NCI-H2081 (cell line): Measurements from ENCODE around the gene CPHXL2.

Experiments
- DNase-seq, 2 experiments: peaks; one replicate each; lab custom pipeline; 2025; lab: John Stamatoyannopoulos, UW

The CPHXL2 gene

GRCh38 chr16:75640598-75640997 is 36.2 kb downstream of the CPHXL2 start:
- DNase-seq: no peak

GRCh38 chr16:75635036-75635435 is 41.8 kb downstream of the CPHXL2 start:
- no peak for DNase-seq

DNA sequence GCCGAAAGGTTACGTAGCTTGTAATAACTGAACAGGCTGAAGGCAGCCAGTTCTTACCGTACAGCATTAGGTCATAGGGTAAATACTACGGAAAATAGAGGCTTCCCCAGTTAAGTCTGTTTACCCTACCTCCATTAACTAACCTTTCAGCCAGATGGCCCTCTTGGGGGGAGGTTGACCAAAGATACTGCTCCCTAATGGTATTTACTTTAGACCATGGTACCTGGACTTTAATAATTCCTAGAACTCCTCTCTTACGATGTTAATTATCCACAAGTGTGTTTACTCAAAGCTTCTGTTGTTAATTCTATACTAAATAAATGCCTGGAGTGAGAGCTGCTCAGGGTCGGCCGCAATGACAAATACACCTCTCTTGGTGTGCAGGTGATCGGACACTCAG is 44.0 kb downstream of the CPHXL2 start:
- DNase-seq: peak in 1 of 2 experiments; percentile 25

DNA sequence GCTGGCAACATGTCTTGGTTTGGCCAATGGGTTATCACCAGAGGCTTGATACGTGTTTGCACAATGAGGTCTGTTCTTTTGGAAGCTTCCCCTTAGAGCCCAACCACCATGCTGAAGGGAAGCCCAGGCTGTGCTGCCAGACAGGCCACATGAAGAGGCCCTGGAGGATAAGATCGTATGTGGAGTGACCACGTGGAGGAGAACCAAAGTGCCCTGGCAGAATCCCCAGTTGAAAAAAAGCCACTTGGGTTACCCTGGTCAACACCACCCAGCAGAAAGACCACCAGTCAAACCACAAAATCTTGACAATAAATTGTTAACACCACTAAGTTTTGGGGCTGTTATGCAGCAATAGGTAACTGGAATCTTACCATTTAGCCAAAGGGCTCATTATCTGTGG is 46.8 kb downstream of the CPHXL2 start:
- DNase-seq: no peak

GRCh38 chr16:75629132-75629531 is 47.7 kb downstream of the CPHXL2 start:
- DNase-seq: no peak

GRCh38 chr16:75628351-75628750 is 48.5 kb downstream of the CPHXL2 start:
- no peak for DNase-seq

DNA sequence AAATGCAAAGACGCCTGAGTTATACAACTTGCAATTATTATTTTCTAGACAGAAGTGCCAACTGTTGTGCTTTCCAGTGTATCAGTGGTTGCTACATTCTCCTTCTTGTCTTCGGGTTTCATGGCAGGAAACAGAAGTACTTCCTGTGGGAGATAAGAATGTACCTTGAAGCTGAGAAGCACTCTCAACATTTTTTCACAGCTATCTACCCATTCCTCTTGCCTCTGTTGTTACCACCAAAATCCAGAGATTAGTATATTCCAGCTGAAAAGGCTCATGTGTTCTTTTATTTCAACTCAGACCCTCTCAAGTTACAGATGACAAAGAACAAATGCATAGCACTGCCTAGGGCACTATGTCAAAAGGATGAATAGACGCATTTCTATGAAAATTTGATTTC is 49.0 kb downstream of the CPHXL2 start:
- DNase-seq: no peak

DNA sequence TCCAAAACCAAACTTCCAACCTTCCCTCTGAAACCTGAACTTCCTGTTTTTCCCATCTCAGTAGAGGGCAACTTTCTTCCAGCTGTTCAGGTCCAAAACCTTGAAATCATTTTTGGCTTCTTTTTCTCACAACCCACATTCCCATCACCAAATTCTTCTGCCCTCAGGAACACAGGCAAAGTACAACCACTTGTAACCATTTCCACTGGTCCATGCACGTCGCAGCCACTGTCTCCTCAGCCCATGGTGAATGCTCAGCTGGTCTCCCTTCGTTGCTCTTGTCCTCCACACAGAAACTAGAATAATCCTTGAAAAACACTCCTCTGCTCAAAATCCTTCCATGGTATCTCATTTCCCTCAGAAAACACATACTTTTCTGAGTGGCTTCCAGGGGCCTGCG is 50.0 kb downstream of the CPHXL2 start:
- no peak for DNase-seq

DNA sequence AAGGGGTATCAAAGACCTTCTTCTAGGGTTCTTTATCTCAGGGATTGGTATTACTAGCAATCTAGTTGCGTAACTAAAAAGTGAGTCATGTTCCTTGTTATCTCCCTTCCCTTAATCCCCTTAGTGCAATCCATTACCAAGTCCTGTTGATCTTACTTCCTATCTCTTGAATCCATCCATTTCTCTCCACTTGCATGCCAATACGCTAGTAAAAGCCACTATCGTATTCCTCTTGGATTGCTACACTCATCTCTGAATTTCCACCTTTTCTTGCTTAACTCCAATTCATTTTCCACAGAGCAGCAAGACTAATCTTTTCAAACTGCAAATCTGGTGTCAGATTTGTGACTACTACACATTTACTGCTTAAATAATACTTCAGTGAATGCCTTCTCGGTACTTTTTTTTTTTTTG is 51.9 kb downstream of the CPHXL2 start:
- no peak for DNase-seq

GRCh38 chr16:75622761-75623605 is 53.8 kb downstream of the CPHXL2 start, which contains the start of gene ADAT1:
Gene ADAT1 (minus strand): TSS chr16:75623281. CDS start chr16:75620799, 2,482 bp downstream.
- DNase-seq: peak; percentile 90 to 97

- peak in 1 of 2 experiments; percentile 12 for DNase-seq
Measured at GRCh38 chr16:75621170-75621477, 55.7 kb downstream of the CPHXL2 start.

- DNase-seq: no peak
Measured at GRCh38 chr16:75620326-75621169, 56.3 kb downstream of the CPHXL2 start.

- no peak for DNase-seq
Measured at GRCh38 chr16:75618780-75619179, 58.0 kb downstream of the CPHXL2 start.

- DNase-seq: no peak
Measured at GRCh38 chr16:75617121-75617520, 59.7 kb downstream of the CPHXL2 start.

DNA sequence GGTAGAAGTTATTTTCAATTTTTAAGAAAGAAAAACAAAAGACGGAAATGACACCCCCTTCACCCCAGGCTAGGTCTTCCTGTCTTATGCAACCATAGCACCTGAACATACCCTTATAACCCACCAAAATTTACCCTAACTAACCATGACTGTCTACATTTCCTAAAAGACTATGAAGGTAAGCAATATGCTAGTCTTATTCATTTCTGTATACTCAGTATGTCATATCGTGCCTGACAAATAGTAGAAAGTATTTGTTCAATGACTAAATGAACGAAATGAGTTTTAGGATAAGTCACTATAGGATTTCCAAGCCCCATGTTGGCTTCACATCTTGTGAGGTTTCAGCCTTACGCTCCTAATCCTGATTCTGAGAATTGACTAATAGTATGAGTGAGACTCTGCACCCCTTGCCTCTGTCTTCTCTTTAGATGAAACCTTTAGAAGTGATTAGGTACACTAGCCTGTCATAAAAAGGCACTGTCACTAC is 60.2 kb downstream of the CPHXL2 start:
- no peak for DNase-seq

- no peak for DNase-seq
Measured at GRCh38 chr16:75615619-75616018, 61.2 kb downstream of the CPHXL2 start.

- no peak for DNase-seq
Measured at GRCh38 chr16:75614066-75614897, 62.5 kb downstream of the CPHXL2 start.
